K562 (cell line): ENCODE measurements around the gene LY6G6C. TPM values are rescaled to one million over a fixed set of nuclear protein-coding genes. Genes with fewer than 3 reads are reported as not detected.

Source experiments
- ATAC-seq: fragments of 200-7000 bp; cut with Tn5 transposase; 3 replicates; pipeline ENCODE4 v1.9.1; 2020; ENCODE audit warnings: moderate library complexity
- BruUV-seq: library from RNA; stranded (reverse); fragments of 400-500 nt; replicated peaks from 2 replicates; lab custom pipeline; 2021; lab: Mats Ljungman, UMichigan
- CTCF ChIA-PET: fragments of 300-600 bp; formaldehyde crosslinking; extraction: SDS; loops from one replicate; lab custom pipeline; 2021; ENCODE audit warnings: low intra/inter-chr PET ratio; lab: Yijun Ruan, JAX
- POLR2A ChIA-PET: fragments of 300-600, 350-650 bp; sonication (Branson Sonifier 250); formaldehyde crosslinking; extraction: SDS; loops from one replicate; lab custom pipeline; 2021; ENCODE audit warnings: antibody characterized with exemption, inconsistent platforms; lab: Yijun Ruan, JAX
- DNase-seq, 4 experiments: peaks; one replicate each; pipeline versions ENCODE4 v3.0.0 to v3.0.0-alpha.2; 2011 to 2018; ENCODE audit warnings: low spot score in 3 of 4, mixed read lengths in 3 of 4; ENCODE audit errors: extremely low read depth in 1 of 4
- FAIRE-seq: peaks from 2 replicates; lab custom pipeline; 2011; peaks lifted over from hg19 to GRCh38; lab: Jason Lieb, UNC
- H2AFZ ChIP-seq: 2 replicates; pipeline ENCODE4 v1.6.0; 2011; ENCODE audit warnings: low read depth, low read length, control low read depth, inconsistent platforms
- H3K27ac ChIP-seq: fragments of 200-600 bp; 3 replicates; pipeline ENCODE4 v1.8.0; 2011; ENCODE audit warnings: low read depth, mild to moderate bottlenecking, control low read depth, inconsistent platforms, low read length, moderate library complexity, mixed read lengths; ENCODE audit errors: extremely low read depth
- H3K27me3 ChIP-seq, 2 experiments: fragments of 300-600 bp in 1 of 2; 2 replicates in 1 of 2; 3 replicates in 1 of 2; pipeline versions ENCODE4 v1.6.0 to v1.8.0; 2011; ENCODE audit warnings: inconsistent platforms in 2 of 2, low read length in 2 of 2, mild to moderate bottlenecking in 1 of 2, mixed read lengths in 1 of 2, moderate library complexity in 1 of 2; ENCODE audit not compliant: control insufficient read depth in 2 of 2, insufficient read depth in 2 of 2
- H3K36me3 ChIP-seq: fragments of 300-600 bp; 3 replicates; pipeline ENCODE4 v1.8.0; 2011; ENCODE audit warnings: mild to moderate bottlenecking, low read length, inconsistent platforms; ENCODE audit not compliant: control insufficient read depth, insufficient read depth
- H3K4me1 ChIP-seq, 2 experiments: fragments of 200-600 bp in 1 of 2; replicated peaks in 1 of 2; 2 replicates in 1 of 2; 3 replicates in 1 of 2; pipeline versions ENCODE4 v1.5.1 to v1.8.0; 2011; ENCODE audit warnings: inconsistent platforms in 2 of 2, low read length in 2 of 2, mild to moderate bottlenecking in 1 of 2, mixed read lengths in 1 of 2, moderate library complexity in 1 of 2; ENCODE audit not compliant: control insufficient read depth in 2 of 2, insufficient read depth in 2 of 2
- H3K4me2 ChIP-seq: 2 replicates; pipeline ENCODE4 v1.6.1; 2011; ENCODE audit warnings: low read length, control low read depth, inconsistent platforms, mixed read lengths; ENCODE audit not compliant: insufficient read depth
- H3K4me3 ChIP-seq: fragments of 200-600 bp; sonication (generic), shearing (Covaris generic); 2 replicates; pipeline ENCODE4 v1.5.1; 2016; ENCODE audit warnings: control low read depth, inconsistent platforms
- H3K79me2 ChIP-seq: fragments of 200-600 bp; 3 replicates; pipeline ENCODE4 v1.8.0; 2011; ENCODE audit warnings: low read length, inconsistent platforms; ENCODE audit not compliant: control insufficient read depth, insufficient read depth
- H3K9ac ChIP-seq, 2 experiments: 2 replicates each; pipeline versions ENCODE4 v1.6.0 to v1.6.1; 2011; ENCODE audit warnings: low read depth in 2 of 2, low read length in 2 of 2, control low read depth in 1 of 2, inconsistent platforms in 1 of 2, mild to moderate bottlenecking in 1 of 2, mixed read lengths in 1 of 2; ENCODE audit not compliant: insufficient read depth in 1 of 2
- H3K9me1 ChIP-seq: one replicate; pipeline ENCODE4 v1.6.0; 2011; ENCODE audit warnings: inconsistent platforms, mild to moderate bottlenecking, low read length, moderate library complexity; ENCODE audit not compliant: control insufficient read depth, insufficient read depth
- H3K9me3 ChIP-seq: replicated peaks from 2 replicates; pipeline ENCODE4 v1.5.1; 2011; ENCODE audit warnings: low read depth, low read length, inconsistent platforms; ENCODE audit not compliant: control insufficient read depth, insufficient read depth
- H4K20me1 ChIP-seq: replicated peaks from 2 replicates; pipeline ENCODE4 v1.6.1; 2011; ENCODE audit warnings: low read length, inconsistent platforms, mixed read lengths; ENCODE audit not compliant: control insufficient read depth, insufficient read depth
- BCOR ChIP-seq: fragments of 450-650 bp; IDR thresholded peaks from 2 replicates; pipeline ENCODE4 v1.6.1; 2016
- ETV6 ChIP-seq, 3 experiments: fragments of 150-350 bp in 1 of 3; sonication (generic) in 1 of 3; formaldehyde crosslinking in 1 of 3; IDR thresholded peaks; 2 replicates each; pipeline versions ENCODE4 v1.6.1 to v1.8.0; 2014 to 2022; ENCODE audit warnings: borderline replicate concordance in 2 of 3, low read depth in 2 of 3, antibody characterized with exemption in 1 of 3, low read length in 1 of 3, mild to moderate bottlenecking in 1 of 3, missing genetic modification reagents in 1 of 3
- HDAC2 ChIP-seq: fragments of 450-650 bp; IDR thresholded peaks from 2 replicates; pipeline ENCODE4 v1.6.1; 2016; ENCODE audit warnings: mild to moderate bottlenecking
- IFI16 ChIP-seq: fragments of 250-450 bp; sonication (Bioruptor Pico); IDR thresholded peaks from 2 replicates; pipeline ENCODE4 v2.1.2; 2022; ENCODE audit warnings: mild to moderate bottlenecking, inconsistent platforms
- NR4A1 ChIP-seq, 2 experiments: fragments of 250-450 bp in 1 of 2; fragments of 450-650 bp in 1 of 2; sonication (Bioruptor Pico) in 1 of 2; IDR thresholded peaks; 2 replicates each; pipeline versions ENCODE4 v1.4.0 to v1.6.1; 2016 to 2020; ENCODE audit warnings: mild to moderate bottlenecking in 2 of 2, missing compliant biosample characterization in 1 of 2, missing genetic modification characterization in 1 of 2, moderate library complexity in 1 of 2
- OTX1 ChIP-seq: fragments of 450-650 bp; formaldehyde crosslinking; IDR thresholded peaks from 2 replicates; pipeline ENCODE4 v1.4.0; 2022; ENCODE audit warnings: mild to moderate bottlenecking
- PHTF2 ChIP-seq: fragments of 250-450 bp; sonication (Bioruptor Pico); IDR thresholded peaks from 2 replicates; pipeline ENCODE4 v1.5.0; 2021; ENCODE audit warnings: mild to moderate bottlenecking
- SMAD2 ChIP-seq: fragments of 150-350 bp; IDR thresholded peaks from 2 replicates; pipeline ENCODE4 v1.6.1; 2014; ENCODE audit warnings: low read depth, mild to moderate bottlenecking, low read length
- SMARCA5 ChIP-seq: fragments of 450-650 bp; IDR thresholded peaks from 2 replicates; pipeline ENCODE4 v1.6.1; 2016
- SPI1 ChIP-seq: IDR thresholded peaks from 2 replicates; pipeline ENCODE4 v1.6.1; 2011; ENCODE audit warnings: low read depth, low read length, control low read depth, borderline replicate concordance
- SRF ChIP-seq, 2 experiments: fragments of 250-450, 450-650 bp in 1 of 2; sonication (Bioruptor Pico) in 1 of 2; sonication (generic) in 1 of 2; formaldehyde crosslinking; IDR thresholded peaks; 2 replicates each; pipeline versions ENCODE4 v1.5.0 to v1.5.1; 2020 to 2022; ENCODE audit warnings: mild to moderate bottlenecking in 1 of 2, missing genetic modification reagents in 1 of 2
- ZFP30 ChIP-seq: fragments of 250-450 bp; sonication (Bioruptor Pico); IDR thresholded peaks from 2 replicates; pipeline ENCODE4 v1.8.0; 2022; ENCODE audit warnings: moderate library complexity, mild to moderate bottlenecking, inconsistent platforms, borderline replicate concordance
- ZNF316 ChIP-seq: fragments of 450-650 bp; IDR thresholded peaks from 2 replicates; pipeline ENCODE4 v1.6.1; 2016
- ZNF830 ChIP-seq: fragments of 250-450 bp; sonication (Bioruptor Pico); IDR thresholded peaks from 2 replicates; pipeline ENCODE4 v1.5.0; 2021; ENCODE audit warnings: mild to moderate bottlenecking
- WGBS: fragments of 100-300 bp; shearing (Covaris generic); methylation state at CpG from one replicate; pipeline ENCODE4 v1.1.6; 2016; ENCODE audit warnings: low coverage, mixed read lengths; ENCODE audit not compliant: insufficient coverage; ENCODE audit errors: missing lambda C conversion rate; 5-methylcytosine and 5-hydroxymethylcytosine counted together
- in situ Hi-C: fragments of 300-500 bp; cut with MboI; formaldehyde crosslinking; loops from 4 replicates; pipeline ENCODE4 v1.15.0; 2018; ENCODE audit warnings: inconsistent platforms, mixed read lengths
- intact Hi-C: fragments of 100-400 bp; cut with micrococcal nuclease; formaldehyde crosslinking; loops from 2 replicates; pipeline ENCODE4 v1.14.2; 2022
- polyA plus RNA-seq, 8 experiments: library from polyadenylated mRNA; depleted of rRNA in 4 of 8; stranded (reverse) in 5 of 8; unstranded in 3 of 8; fragments of >200 nt; fragmentation: Nextera tagmentation in 2 of 8; fragmentation: Illumina TruSeq in 1 of 8; extraction: Ambion mirVana in 2 of 8; extraction: Trizol in 1 of 8; gene quantifications; 2 replicates each; pipeline versions ENCODE4 v1.2.1 to v1.2.3, GENCODE V29; 2011 to 2014; ENCODE audit warnings: inconsistent platforms in 1 of 8, missing spikeins in 1 of 8
- total RNA-seq, 7 experiments: library from RNA; depleted of rRNA in 6 of 7; stranded (reverse); fragments of >200 nt in 6 of 7; fragmentation: Illumina TruSeq in 2 of 7; extraction: Trizol in 2 of 7; gene quantifications; 2 replicates each; pipeline versions ENCODE4 v1.2.1 to v1.2.3, GENCODE V29; 2011 to 2021; ENCODE audit warnings: low replicate concordance in 1 of 7
- TF ChIP-seq, protein P1 (sequence below): fragments of 250-450 bp; sonication (Bioruptor Pico); IDR thresholded peaks from 2 replicates; pipeline ENCODE4 v1.4.0; 2020; ENCODE audit warnings: borderline replicate concordance
- TF ChIP-seq, protein P2 (sequence below), 3 experiments: fragments of 200-800 bp in 1 of 3; sonication (Bioruptor generic) in 1 of 3; sonication (generic) in 1 of 3; formaldehyde crosslinking in 1 of 3; IDR thresholded peaks; 2 replicates each; pipeline versions ENCODE4 v1.6.1 to v1.8.0; 2016 to 2022; ENCODE audit warnings: mild to moderate bottlenecking in 2 of 3, missing compliant biosample characterization in 2 of 3, missing genetic modification characterization in 2 of 3, missing genetic modification reagents in 1 of 3

LY6G6C gene
- total and polyA plus RNA-seq, 9 of the 15 experiments (the other 6 are each of a cell fraction or from before 2014, with no cell fraction given): 0.06 to 0.20 TPM; not detected in 7

DNA sequence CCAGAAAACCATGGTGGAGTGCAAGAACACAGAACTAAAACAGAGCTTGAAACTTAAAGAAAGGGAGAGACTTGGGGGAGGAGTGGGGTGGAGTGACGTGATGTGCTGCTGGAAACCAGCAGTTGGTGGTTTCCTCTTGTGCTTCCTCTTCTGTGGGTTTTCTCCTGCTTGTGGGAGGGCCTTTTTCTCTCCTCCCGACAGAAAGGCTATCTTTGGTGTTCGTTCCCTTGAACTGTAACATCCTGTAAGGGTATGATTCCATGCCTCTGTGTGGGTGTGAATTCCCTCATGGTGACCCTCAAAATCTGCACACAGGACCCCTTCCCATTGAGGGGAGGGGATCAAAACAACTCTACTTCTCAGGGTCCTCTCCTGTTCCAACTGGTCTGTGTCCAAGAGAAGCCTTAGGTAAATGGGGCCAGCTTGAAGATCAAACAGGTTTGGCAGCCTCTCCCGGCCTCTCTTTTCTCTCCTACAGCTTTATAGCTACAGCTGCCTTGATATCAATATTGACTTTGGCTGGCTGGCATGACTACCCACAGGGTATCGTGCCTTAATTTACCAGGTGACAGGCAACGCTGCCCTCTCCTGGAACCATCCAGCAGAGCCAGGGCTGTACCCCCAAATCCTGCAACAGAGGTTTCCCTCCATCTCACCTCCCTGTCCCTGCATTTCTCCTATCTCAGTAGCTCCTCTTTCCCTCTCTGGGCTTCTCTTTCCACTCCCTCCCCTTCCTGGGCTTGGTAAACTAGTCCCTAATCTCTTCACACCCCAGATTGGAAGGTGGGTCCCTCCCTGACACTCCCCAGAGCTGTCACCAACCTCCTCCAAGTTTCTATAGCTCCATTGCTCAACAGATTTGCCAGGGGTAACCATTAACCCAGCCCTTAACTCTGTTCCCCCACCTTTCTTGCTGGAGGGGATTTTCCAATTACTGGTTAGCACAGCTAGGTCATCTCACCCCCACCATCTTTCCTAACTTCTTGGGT, 16.7 kb upstream of the LY6G6C start:
- Histone ChIP-seq H3K4me3 (peak overlapping the region; percentile 28), H2AFZ (peak overlapping the region; percentile 73), H3K36me3 (peaks cover 50% of the 10 kb centered on the region), H3K9me1 (no peaks in the 10 kb centered on the region), H3K4me1 (peaks cover 53 to 64% of the 10 kb centered on the region in 2 experiments), H4K20me1 (peaks cover 24% of the 10 kb centered on the region), H3K9ac (peak overlapping the region; percentile 86 to 99; a peak in 3 of 4 replicates), H3K4me2 (peak overlapping the region; percentile 85), H3K9me3 (no peaks in the 10 kb centered on the region), H3K27ac (peak overlapping the region; percentile 95), H3K27me3 (no peaks in the 10 kb centered on the region), H3K79me2 (peaks cover 85% of the 10 kb centered on the region)
- ChIA-PET CTCF (no interaction called here), POLR2A (interaction anchor here (0.6 to 13.1 kb wide), 37 partner anchors 12 to 1234 kb away, joined by 3 to 236 read pairs (median 5); partner anchors contain the start of genes ABHD16A, BAG6, C6orf47 and CSNK2B)
- peak; percentile 72 to 98 (median 83) for DNase-seq
- peak; percentile 42 for ATAC-seq
- TSS peak; percentile 33 for BruUV-seq
- 4% methylated on average over 6 of the region's 6 CpGs for WGBS
- intact Hi-C loops (loop anchor here (1.0 to 10.0 kb wide), 5 partner anchors 58 to 391 kb away; partner anchors contain the start of genes ATF6B, DXO and HSPA1B), in situ Hi-C loops (no loop called here)
- peak; percentile 99 for FAIRE-seq
- TF ChIP-seq IFI16 (CRISPR knock-in tag) (0 out of 2 replicates have a peak, but pooled peaks have one; percentile 43), ETV6 (IDR thresholded peaks at IDR 0.05; ENCODE audit: borderline replicate concordance in 1 of 2, low read depth in 2 of 2, low read length in 1 of 2) (peak in 1 of 2 experiments; percentile 94; a peak in 2 of 4 replicates), ETV6 (CRISPR knock-in tag; IDR thresholded peaks at IDR 0.05; ENCODE audit: borderline replicate concordance) (no peak), ZFP30 (CRISPR knock-in tag) (peak; percentile 64; the same call in 1 of the 2 replicates), HDAC2 (peak; percentile 84), OTX1 (peak; percentile 88), PHTF2 (CRISPR knock-in tag) (no peak), ZNF830 (no peak; the same call in 1 of the 2 replicates), SRF (CRISPR knock-in tag; IDR thresholded peaks at IDR 0.05) (peak; percentile 72 to 93; a peak in 3 of 4 replicates), ZNF316 (peak; percentile 13; the same call in 1 of the 2 replicates), BCOR (0 out of 2 replicates have a peak, but pooled peaks have one; percentile 32), SMAD2 (no peak), SMARCA5 (peak; percentile 27; the same call in 1 of the 2 replicates), NR4A1 (CRISPR knock-in tag; IDR thresholded peaks at IDR 0.05) (0 out of 2 replicates have a peak, but pooled peaks have one; percentile 17), NR4A1 (tag; IDR thresholded peaks at IDR 0.05) (peak; percentile 74; the same call in 1 of the 2 replicates), SPI1 (peak; percentile 93)
- TF ChIP-seq, protein P1, sequence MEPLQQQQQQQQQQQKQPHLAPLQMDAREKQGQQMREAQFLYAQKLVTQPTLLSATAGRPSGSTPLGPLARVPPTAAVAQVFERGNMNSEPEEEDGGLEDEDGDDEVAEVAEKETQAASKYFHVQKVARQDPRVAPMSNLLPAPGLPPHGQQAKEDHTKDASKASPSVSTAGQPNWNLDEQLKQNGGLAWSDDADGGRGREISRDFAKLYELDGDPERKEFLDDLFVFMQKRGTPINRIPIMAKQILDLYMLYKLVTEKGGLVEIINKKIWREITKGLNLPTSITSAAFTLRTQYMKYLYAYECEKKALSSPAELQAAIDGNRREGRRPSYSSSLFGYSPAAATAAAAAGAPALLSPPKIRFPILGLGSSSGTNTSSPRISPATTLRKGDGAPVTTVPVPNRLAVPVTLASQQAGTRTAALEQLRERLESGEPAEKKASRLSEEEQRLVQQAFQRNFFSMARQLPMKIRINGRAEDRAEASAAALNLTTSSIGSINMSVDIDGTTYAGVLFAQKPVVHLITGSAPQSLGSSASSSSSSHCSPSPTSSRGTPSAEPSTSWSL (CRISPR knock-in tag): 0 out of 2 replicates have a peak, but pooled peaks have one; percentile 89
- TF ChIP-seq, protein P2, sequence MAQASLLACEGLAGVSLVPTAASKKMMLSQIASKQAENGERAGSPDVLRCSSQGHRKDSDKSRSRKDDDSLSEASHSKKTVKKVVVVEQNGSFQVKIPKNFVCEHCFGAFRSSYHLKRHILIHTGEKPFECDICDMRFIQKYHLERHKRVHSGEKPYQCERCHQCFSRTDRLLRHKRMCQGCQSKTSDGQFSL (CRISPR knock-in tag; IDR thresholded peaks at IDR 0.05): no peak
- TF ChIP-seq, protein P2 (tag; IDR thresholded peaks at IDR 0.05): 0 out of 4 replicates have a peak, but pooled peaks of 1 of the 2 experiments have one; percentile 41
